GM12878 (cell line): Measurements from ENCODE around the gene HIVEP3. TPM values are rescaled to one million over a fixed set of nuclear protein-coding genes. Genes with fewer than 3 reads are reported as not detected.

Source experiments
- CBFB ChIP-seq: IDR thresholded peaks from 2 replicates; pipeline ENCODE4 v1.6.1; 2016; ENCODE audit warnings: antibody characterized with exemption, low read depth
- ETV6 ChIP-seq, 2 experiments: fragments of 450-650 bp in 1 of 2; IDR thresholded peaks in 1 of 2; conservative IDR thresholded peaks in 1 of 2; 2 replicates each; pipeline ENCODE4 v1.6.1; 2014; ENCODE audit warnings: antibody characterized with exemption in 1 of 2, borderline replicate concordance in 1 of 2, low read depth in 1 of 2, mild to moderate bottlenecking in 1 of 2, moderate library complexity in 1 of 2
- EZH2 ChIP-seq: IDR thresholded peaks from 2 replicates; pipeline ENCODE4 v1.6.1; 2012; ENCODE audit warnings: low read depth, mild to moderate bottlenecking, control low read depth, inconsistent platforms, low read length, borderline replicate concordance; ENCODE audit not compliant: control insufficient read depth
- HDGF ChIP-seq: fragments of 450-650 bp; IDR thresholded peaks from 2 replicates; pipeline ENCODE4 v1.6.1; 2016; ENCODE audit warnings: antibody characterized with exemption
- NBN ChIP-seq: fragments of 450-650 bp; IDR thresholded peaks from 2 replicates; pipeline ENCODE4 v1.6.1; 2016
- NR2F1 ChIP-seq: fragments of 450-650 bp; conservative IDR thresholded peaks from 2 replicates; pipeline ENCODE4 v1.6.1; 2017; ENCODE audit warnings: mild to moderate bottlenecking
- POLR2AphosphoS2 ChIP-seq: IDR thresholded peaks from 2 replicates; pipeline ENCODE4 v1.6.1; 2011; ENCODE audit warnings: low read depth, mild to moderate bottlenecking, low read length, improper control_type of control experiment, moderate library complexity
- RBBP5 ChIP-seq: fragments of 200-600 bp; sonication (generic); conservative IDR thresholded peaks from 2 replicates; pipeline ENCODE4 v1.6.1; 2016
- RELA ChIP-seq: fragments of 450-650 bp; IDR thresholded peaks from 2 replicates; pipeline ENCODE4 v1.8.0; 2014; ENCODE audit warnings: borderline replicate concordance; ENCODE audit not compliant: partially characterized antibody
- SMC3 ChIP-seq: IDR thresholded peaks from 2 replicates; pipeline ENCODE4 v1.6.1; 2011; ENCODE audit warnings: low read length, improper control_type of control experiment, borderline replicate concordance
- SREBF1 ChIP-seq: IDR thresholded peaks from 2 replicates; pipeline ENCODE4 v1.6.1; 2012; ENCODE audit warnings: mild to moderate bottlenecking, low read length
- SRF ChIP-seq, 2 experiments: IDR thresholded peaks; 2 replicates each; pipeline ENCODE4 v1.6.1; 2011; ENCODE audit warnings: low read depth in 2 of 2, low read length in 2 of 2, mild to moderate bottlenecking in 1 of 2, moderate library complexity in 1 of 2
- STAT1 ChIP-seq: fragments of 450-650 bp; conservative IDR thresholded peaks from 2 replicates; pipeline ENCODE4 v1.6.1; 2014; ENCODE audit warnings: antibody characterized with exemption, mild to moderate bottlenecking
- STAT3 ChIP-seq: IDR thresholded peaks from 2 replicates; pipeline ENCODE4 v1.6.1; 2011; ENCODE audit warnings: low read depth, low read length, improper control_type of control experiment
- TAF1 ChIP-seq: IDR thresholded peaks from 2 replicates; pipeline ENCODE4 v1.6.1; 2011; ENCODE audit warnings: mild to moderate bottlenecking, low read depth, low read length, borderline replicate concordance
- TCF12 ChIP-seq: IDR thresholded peaks from 2 replicates; pipeline ENCODE4 v1.6.1; 2011; ENCODE audit warnings: low read depth, mild to moderate bottlenecking, low read length
- TCF3 ChIP-seq: IDR thresholded peaks from 2 replicates; pipeline ENCODE4 v1.6.1; 2012; ENCODE audit warnings: low read depth, mild to moderate bottlenecking, low read length, borderline replicate concordance; ENCODE audit not compliant: insufficient read depth
- YBX1 ChIP-seq: fragments of 450-650 bp; IDR thresholded peaks from 2 replicates; pipeline ENCODE4 v1.6.1; 2016; ENCODE audit warnings: antibody characterized with exemption
- polyA plus RNA-seq, 11 experiments: library from polyadenylated mRNA; depleted of rRNA in 4 of 11; unstranded in 6 of 11; stranded (reverse) in 5 of 11; fragments of >200 nt; fragmentation: Nextera tagmentation in 4 of 11; fragmentation: Illumina TruSeq in 1 of 11; extraction: Ambion mirVana in 4 of 11; extraction: Trizol in 1 of 11; gene quantifications; 1 replicate in 1 of 11; 2 replicates in 10 of 11; pipeline versions ENCODE4 v1.2.1 to v1.2.3, GENCODE V29; 2011 to 2016; ENCODE audit warnings: inconsistent platforms in 2 of 11, missing spikeins in 2 of 11, low read depth in 1 of 11
- total RNA-seq, 4 experiments: library from RNA; depleted of rRNA in 3 of 4; stranded (reverse); fragments of >200 nt in 3 of 4; fragmentation: Illumina TruSeq in 1 of 4; extraction: Trizol in 1 of 4; gene quantifications; 2 replicates each; pipeline versions ENCODE4 v1.2.1 to v1.2.3, GENCODE V29; 2013 to 2021
- TF ChIP-seq, protein P1 (sequence below): fragments of 450-650 bp; IDR thresholded peaks from 2 replicates; pipeline ENCODE4 v1.6.1; 2017; ENCODE audit warnings: mild to moderate bottlenecking, moderate library complexity
- TF ChIP-seq, protein P2 (sequence below): IDR thresholded peaks from 2 replicates; pipeline ENCODE4 v1.6.1; 2011; ENCODE audit warnings: mild to moderate bottlenecking, low read depth, low read length, moderate library complexity; ENCODE audit not compliant: insufficient replicate concordance
- TF ChIP-seq, protein P3 (sequence below): IDR thresholded peaks from 2 replicates; pipeline ENCODE4 v1.6.1; 2012; ENCODE audit warnings: low read depth, low read length, improper control_type of control experiment
- TF ChIP-seq, protein P4 (sequence below): IDR thresholded peaks from 2 replicates; pipeline ENCODE4 v1.6.1; 2012; ENCODE audit warnings: improper control_type of control experiment, low read depth, low read length; ENCODE audit not compliant: insufficient replicate concordance

Gene HIVEP3
- total and polyA plus RNA-seq, 10 of the 15 experiments (the other 5 are each of a cell fraction or from before 2014, with no cell fraction given), result 1.8 to 13.6 (median 3.8) TPM

DNA sequence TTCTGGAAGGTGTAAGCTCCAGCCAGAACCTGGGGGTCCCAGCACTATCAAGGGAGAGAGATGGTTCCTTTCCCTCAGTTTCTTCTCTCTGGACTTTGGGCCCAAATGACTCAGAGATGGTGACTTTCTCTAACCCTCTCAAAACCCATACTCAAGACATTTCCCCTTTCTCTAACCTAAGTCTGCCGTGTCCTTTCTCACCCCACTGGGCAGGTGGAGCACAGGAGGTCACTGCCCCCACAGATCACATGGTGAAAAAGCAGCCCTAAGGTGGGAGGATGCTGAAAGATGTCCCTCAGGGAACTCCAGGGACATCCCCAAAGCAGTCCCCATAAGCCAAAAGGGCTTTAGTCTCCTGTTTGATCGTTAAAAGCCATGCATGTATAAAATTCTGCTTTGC is 173.7 kb downstream of the HIVEP3 start (continued):
- TF ChIP-seq, protein P1, sequence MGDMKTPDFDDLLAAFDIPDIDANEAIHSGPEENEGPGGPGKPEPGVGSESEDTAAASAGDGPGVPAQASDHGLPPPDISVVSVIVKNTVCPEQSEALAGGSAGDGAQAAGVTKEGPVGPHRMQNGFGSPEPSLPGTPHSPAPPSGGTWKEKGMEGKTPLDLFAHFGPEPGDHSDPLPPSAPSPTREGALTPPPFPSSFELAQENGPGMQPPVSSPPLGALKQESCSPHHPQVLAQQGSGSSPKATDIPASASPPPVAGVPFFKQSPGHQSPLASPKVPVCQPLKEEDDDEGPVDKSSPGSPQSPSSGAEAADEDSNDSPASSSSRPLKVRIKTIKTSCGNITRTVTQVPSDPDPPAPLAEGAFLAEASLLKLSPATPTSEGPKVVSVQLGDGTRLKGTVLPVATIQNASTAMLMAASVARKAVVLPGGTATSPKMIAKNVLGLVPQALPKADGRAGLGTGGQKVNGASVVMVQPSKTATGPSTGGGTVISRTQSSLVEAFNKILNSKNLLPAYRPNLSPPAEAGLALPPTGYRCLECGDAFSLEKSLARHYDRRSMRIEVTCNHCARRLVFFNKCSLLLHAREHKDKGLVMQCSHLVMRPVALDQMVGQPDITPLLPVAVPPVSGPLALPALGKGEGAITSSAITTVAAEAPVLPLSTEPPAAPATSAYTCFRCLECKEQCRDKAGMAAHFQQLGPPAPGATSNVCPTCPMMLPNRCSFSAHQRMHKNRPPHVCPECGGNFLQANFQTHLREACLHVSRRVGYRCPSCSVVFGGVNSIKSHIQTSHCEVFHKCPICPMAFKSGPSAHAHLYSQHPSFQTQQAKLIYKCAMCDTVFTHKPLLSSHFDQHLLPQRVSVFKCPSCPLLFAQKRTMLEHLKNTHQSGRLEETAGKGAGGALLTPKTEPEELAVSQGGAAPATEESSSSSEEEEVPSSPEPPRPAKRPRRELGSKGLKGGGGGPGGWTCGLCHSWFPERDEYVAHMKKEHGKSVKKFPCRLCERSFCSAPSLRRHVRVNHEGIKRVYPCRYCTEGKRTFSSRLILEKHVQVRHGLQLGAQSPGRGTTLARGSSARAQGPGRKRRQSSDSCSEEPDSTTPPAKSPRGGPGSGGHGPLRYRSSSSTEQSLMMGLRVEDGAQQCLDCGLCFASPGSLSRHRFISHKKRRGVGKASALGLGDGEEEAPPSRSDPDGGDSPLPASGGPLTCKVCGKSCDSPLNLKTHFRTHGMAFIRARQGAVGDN, result no peak
- no peak for TF ChIP-seq RELA
- TF ChIP-seq NR2F1, result peak; percentile 95
- TF ChIP-seq, protein P2, sequence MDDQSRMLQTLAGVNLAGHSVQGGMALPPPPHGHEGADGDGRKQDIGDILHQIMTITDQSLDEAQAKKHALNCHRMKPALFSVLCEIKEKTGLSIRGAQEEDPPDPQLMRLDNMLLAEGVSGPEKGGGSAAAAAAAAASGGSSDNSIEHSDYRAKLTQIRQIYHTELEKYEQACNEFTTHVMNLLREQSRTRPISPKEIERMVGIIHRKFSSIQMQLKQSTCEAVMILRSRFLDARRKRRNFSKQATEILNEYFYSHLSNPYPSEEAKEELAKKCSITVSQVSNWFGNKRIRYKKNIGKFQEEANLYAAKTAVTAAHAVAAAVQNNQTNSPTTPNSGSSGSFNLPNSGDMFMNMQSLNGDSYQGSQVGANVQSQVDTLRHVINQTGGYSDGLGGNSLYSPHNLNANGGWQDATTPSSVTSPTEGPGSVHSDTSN, result no peak
- TF ChIP-seq HDGF, result 0 out of 2 replicates have a peak, but pooled peaks have one; percentile 13
- no peak for TF ChIP-seq RBBP5
- TF ChIP-seq YBX1, result no peak
- 0 out of 2 replicates have a peak, but pooled peaks have one; percentile 52 for TF ChIP-seq NBN
- peak in 1 of 2 experiments; percentile 30; a peak in 1 of 4 replicates for TF ChIP-seq ETV6 (conservative IDR thresholded peaks at IDR 0.05 in 1 of 2, IDR thresholded peaks at IDR 0.05 in 1 of 2; ENCODE audit: borderline replicate concordance in 1 of 2, low read depth in 1 of 2)
- TF ChIP-seq TAF1, result no peak
- TF ChIP-seq, protein P3, sequence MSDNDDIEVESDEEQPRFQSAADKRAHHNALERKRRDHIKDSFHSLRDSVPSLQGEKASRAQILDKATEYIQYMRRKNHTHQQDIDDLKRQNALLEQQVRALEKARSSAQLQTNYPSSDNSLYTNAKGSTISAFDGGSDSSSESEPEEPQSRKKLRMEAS, result no peak
- TF ChIP-seq POLR2AphosphoS2, result no peak
- no peak for TF ChIP-seq STAT3
- TF ChIP-seq SRF (IDR thresholded peaks at IDR 0.05; ENCODE audit: low read depth in 2 of 2, low read length in 2 of 2), result no peak
- TF ChIP-seq EZH2, result no peak
- no peak for TF ChIP-seq STAT1
- no peak for TF ChIP-seq SMC3
- 0 out of 2 replicates have a peak, but pooled peaks have one; percentile 36 for TF ChIP-seq TCF12
- TF ChIP-seq, protein P4, sequence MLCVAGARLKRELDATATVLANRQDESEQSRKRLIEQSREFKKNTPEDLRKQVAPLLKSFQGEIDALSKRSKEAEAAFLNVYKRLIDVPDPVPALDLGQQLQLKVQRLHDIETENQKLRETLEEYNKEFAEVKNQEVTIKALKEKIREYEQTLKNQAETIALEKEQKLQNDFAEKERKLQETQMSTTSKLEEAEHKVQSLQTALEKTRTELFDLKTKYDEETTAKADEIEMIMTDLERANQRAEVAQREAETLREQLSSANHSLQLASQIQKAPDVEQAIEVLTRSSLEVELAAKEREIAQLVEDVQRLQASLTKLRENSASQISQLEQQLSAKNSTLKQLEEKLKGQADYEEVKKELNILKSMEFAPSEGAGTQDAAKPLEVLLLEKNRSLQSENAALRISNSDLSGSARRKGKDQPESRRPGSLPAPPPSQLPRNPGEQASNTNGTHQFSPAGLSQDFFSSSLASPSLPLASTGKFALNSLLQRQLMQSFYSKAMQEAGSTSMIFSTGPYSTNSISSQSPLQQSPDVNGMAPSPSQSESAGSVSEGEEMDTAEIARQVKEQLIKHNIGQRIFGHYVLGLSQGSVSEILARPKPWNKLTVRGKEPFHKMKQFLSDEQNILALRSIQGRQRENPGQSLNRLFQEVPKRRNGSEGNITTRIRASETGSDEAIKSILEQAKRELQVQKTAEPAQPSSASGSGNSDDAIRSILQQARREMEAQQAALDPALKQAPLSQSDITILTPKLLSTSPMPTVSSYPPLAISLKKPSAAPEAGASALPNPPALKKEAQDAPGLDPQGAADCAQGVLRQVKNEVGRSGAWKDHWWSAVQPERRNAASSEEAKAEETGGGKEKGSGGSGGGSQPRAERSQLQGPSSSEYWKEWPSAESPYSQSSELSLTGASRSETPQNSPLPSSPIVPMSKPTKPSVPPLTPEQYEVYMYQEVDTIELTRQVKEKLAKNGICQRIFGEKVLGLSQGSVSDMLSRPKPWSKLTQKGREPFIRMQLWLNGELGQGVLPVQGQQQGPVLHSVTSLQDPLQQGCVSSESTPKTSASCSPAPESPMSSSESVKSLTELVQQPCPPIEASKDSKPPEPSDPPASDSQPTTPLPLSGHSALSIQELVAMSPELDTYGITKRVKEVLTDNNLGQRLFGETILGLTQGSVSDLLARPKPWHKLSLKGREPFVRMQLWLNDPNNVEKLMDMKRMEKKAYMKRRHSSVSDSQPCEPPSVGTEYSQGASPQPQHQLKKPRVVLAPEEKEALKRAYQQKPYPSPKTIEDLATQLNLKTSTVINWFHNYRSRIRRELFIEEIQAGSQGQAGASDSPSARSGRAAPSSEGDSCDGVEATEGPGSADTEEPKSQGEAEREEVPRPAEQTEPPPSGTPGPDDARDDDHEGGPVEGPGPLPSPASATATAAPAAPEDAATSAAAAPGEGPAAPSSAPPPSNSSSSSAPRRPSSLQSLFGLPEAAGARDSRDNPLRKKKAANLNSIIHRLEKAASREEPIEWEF, result no peak
- TF ChIP-seq CBFB, result no peak
- no peak for TF ChIP-seq SREBF1
- no peak for TF ChIP-seq TCF3
